ENCODE data around the gene ZNF512B. TPM values are rescaled to one million over a fixed set of nuclear protein-coding genes. Genes with fewer than 3 reads are reported as not detected.
A peak's percentile ranks its signal among the peaks of the same experiment; 100 is the strongest.

The ZNF512B gene
- total RNA-seq, 1 experiment from 2014 or later: 58.1 TPM

GRCh38 chr20:63974402-63975200 is 4.9 kb upstream of the ZNF512B start:
- intact Hi-C loops (cut with micrococcal nuclease; ENCODE audit: unreplicated experiment): loop anchor here (5.0 kb wide), 1 partner anchor 437 kb away; the partner anchor contains the start of gene PTK6

GRCh38 chr20:63973636-63974401 is 4.1 kb upstream of the ZNF512B start:
- BruUV-seq (replicated peaks): no TSS peak
- H3K9me3 Mint-ChIP-seq (ENCODE audit: low read depth, unreplicated experiment): no peaks in the 10 kb centered on the region
- peaks cover 44% of the 10 kb centered on the region for H3K4me1 Mint-ChIP-seq (ENCODE audit: low read depth, unreplicated experiment)
- H3K36me3 Mint-ChIP-seq (ENCODE audit: insufficient read depth, unreplicated experiment): peaks cover 63% of the 10 kb centered on the region
- peak overlapping the region; percentile 0 for H3K27ac Mint-ChIP-seq (ENCODE audit: unreplicated experiment)
- peak overlapping the region; percentile 39 for H3K4me3 Mint-ChIP-seq (ENCODE audit: low read depth, unreplicated experiment)
- peak; percentile 99 for TF ChIP-seq CTCF (IDR thresholded peaks at IDR 0.05; ENCODE audit: unreplicated experiment)
- H3K27me3 Mint-ChIP-seq (ENCODE audit: unreplicated experiment): no peaks in the 10 kb centered on the region
- CTCF ChIA-PET: interaction anchor here (0.6 to 2.6 kb wide), 9 partner anchors 17 to 436 kb away, joined by 3 to 31 read pairs (median 4); partner anchors contain the start of genes TPD52L2 and UCKL1
- DNase-seq: peak; percentile 98
- intact Hi-C loops (cut with micrococcal nuclease; ENCODE audit: unreplicated experiment): loop anchor here (5.0 kb wide), 1 partner anchor 437 kb away; the partner anchor contains the start of gene PTK6

More at GRCh38 chr20:63974402-63975200, 4.9 kb upstream of the ZNF512B start:
- CTCF ChIA-PET: interaction anchor here (0.6 to 2.6 kb wide), 7 partner anchors 17 to 436 kb away, joined by 3 to 31 read pairs (median 5); partner anchors contain the start of genes TPD52L2 and UCKL1
- TF ChIP-seq CTCF (IDR thresholded peaks at IDR 0.05; ENCODE audit: unreplicated experiment): no peak
- no peaks in the 10 kb centered on the region for H3K27me3 Mint-ChIP-seq (ENCODE audit: unreplicated experiment)
- peaks cover 64% of the 10 kb centered on the region for H3K36me3 Mint-ChIP-seq (ENCODE audit: insufficient read depth, unreplicated experiment)
- no peak overlapping the region for H3K27ac Mint-ChIP-seq (ENCODE audit: unreplicated experiment)
- DNase-seq: peak; percentile 65
- no peaks in the 10 kb centered on the region for H3K9me3 Mint-ChIP-seq (ENCODE audit: low read depth, unreplicated experiment)
- H3K4me1 Mint-ChIP-seq (ENCODE audit: low read depth, unreplicated experiment): peaks cover 43% of the 10 kb centered on the region
- H3K4me3 Mint-ChIP-seq (ENCODE audit: low read depth, unreplicated experiment): peak overlapping the region; percentile 39
- TSS peak; percentile 4 for BruUV-seq (replicated peaks)

- H3K27ac Mint-ChIP-seq (ENCODE audit: unreplicated experiment): peak overlapping the region; percentile 0
- no TSS peak for BruUV-seq (replicated peaks)
- DNase-seq: no peak
- H3K4me1 Mint-ChIP-seq (ENCODE audit: low read depth, unreplicated experiment): peaks cover 46% of the 10 kb centered on the region
- no peak for TF ChIP-seq CTCF (IDR thresholded peaks at IDR 0.05; ENCODE audit: unreplicated experiment)
- no peaks in the 10 kb centered on the region for H3K9me3 Mint-ChIP-seq (ENCODE audit: low read depth, unreplicated experiment)
- intact Hi-C loops (cut with micrococcal nuclease; ENCODE audit: unreplicated experiment): loop anchor here (5.0 kb wide), 1 partner anchor 436 kb away; the partner anchor contains the start of gene PTK6
- CTCF ChIA-PET: interaction anchor here (1.0 to 2.6 kb wide), 5 partner anchors 16 to 435 kb away, joined by 3 to 31 read pairs (median 5); partner anchors contain the start of genes TPD52L2 and UCKL1
- peak overlapping the region; percentile 39 for H3K4me3 Mint-ChIP-seq (ENCODE audit: low read depth, unreplicated experiment)
- H3K36me3 Mint-ChIP-seq (ENCODE audit: insufficient read depth, unreplicated experiment): peaks cover 63% of the 10 kb centered on the region
- H3K27me3 Mint-ChIP-seq (ENCODE audit: unreplicated experiment): no peaks in the 10 kb centered on the region
Observed at GRCh38 chr20:63973160-63973479, 3.4 kb upstream of the ZNF512B start.

Measured in Calu3 (cell line).